Activated CD8-positive, alpha-beta T cell treated with anti-CD3 and anti-CD28 coated beads, Interleukin-2, amount 10 ng/mL, durations not matched to agents 7 days and 5 days (primary cell): ENCODE data around the gene JAG1. TPM values are rescaled to one million over a fixed set of nuclear protein-coding genes. Genes with fewer than 3 reads are reported as not detected.
"Not testable (repeated sequence)": the region's sequence is repeated elsewhere in the genome, so short reads cannot be mapped to it uniquely, and the experiment has no call there.

Experiments
- ATAC-seq: fragments of 150-1000 bp; cut with Tn5 transposase; one replicate; pipeline ENCODE4 v1.10.0; 2021; ENCODE audit warnings: moderate library complexity
- CTCF ChIA-PET: fragments of 350-600 bp; sonication (Branson Sonifier 250); formaldehyde crosslinking; loops from one replicate; lab custom pipeline; 2021; ENCODE audit warnings: antibody characterized with exemption; lab: Charles Lee
- POLR2A ChIA-PET: fragments of 350-600 bp; sonication (Branson Sonifier 250); formaldehyde crosslinking; loops from one replicate; lab custom pipeline; 2021; ENCODE audit warnings: antibody characterized with exemption; lab: Charles Lee
- DNase-seq: peaks from one replicate; pipeline ENCODE4 v3.0.0-alpha.2; 2020
- H3K27ac Mint-ChIP-seq: one replicate; pipeline ENCODE4 v1.8.0; 2021; ENCODE audit warnings: mild to moderate bottlenecking, mixed read lengths
- H3K27me3 Mint-ChIP-seq: one replicate; pipeline ENCODE4 v1.8.0; 2021; ENCODE audit warnings: low read depth, mixed read lengths
- H3K36me3 Mint-ChIP-seq: one replicate; pipeline ENCODE4 v1.8.0; 2021; ENCODE audit warnings: low read depth, mixed read lengths
- H3K4me1 Mint-ChIP-seq: one replicate; pipeline ENCODE4 v1.8.0; 2021; ENCODE audit warnings: low read depth, mixed read lengths
- H3K4me3 Mint-ChIP-seq: one replicate; pipeline ENCODE4 v1.8.0; 2021; ENCODE audit warnings: mild to moderate bottlenecking, mixed read lengths
- H3K9me3 Mint-ChIP-seq: one replicate; pipeline ENCODE4 v1.8.0; 2022; ENCODE audit warnings: mixed read lengths; ENCODE audit not compliant: insufficient read depth
- total RNA-seq, 2 experiments: library from RNA; stranded (reverse); gene quantifications; one replicate each; pipeline ENCODE4 v1.2.3, GENCODE V29; 2021

The JAG1 gene
- total RNA-seq, 2 experiments from 2014 or later = 0.16 to 0.34 TPM

- ChIA-PET POLR2A (no interaction called here), CTCF (no interaction called here)
- Mint-ChIP-seq H3K4me1 (no peaks in the 10 kb centered on the region), H3K27ac (no peak overlapping the region), H3K4me3 (no peak overlapping the region), H3K9me3 (no peaks in the 10 kb centered on the region), H3K36me3 (peaks cover 8% of the 10 kb centered on the region), H3K27me3 (no peaks in the 10 kb centered on the region)
- no peak for DNase-seq
- no peak for ATAC-seq
These were observed 59.9 kb downstream of the JAG1 start for GRCh38 chr20:10613911-10614310.

GRCh38 chr20:10613426-10613825 is 60.4 kb downstream of the JAG1 start:
- H3K4me1 Mint-ChIP-seq, H3K36me3 Mint-ChIP-seq, H3K4me3 Mint-ChIP-seq, H3K27ac Mint-ChIP-seq, ATAC-seq, H3K27me3 Mint-ChIP-seq, CTCF ChIA-PET, POLR2A ChIA-PET, DNase-seq, H3K9me3 Mint-ChIP-seq: not testable (repeated sequence)

GRCh38 chr20:10611357-10611756 is 62.4 kb downstream of the JAG1 start:
- CTCF ChIA-PET = interaction anchor here (1.4 kb wide), 1 partner anchor 34 kb away, joined by 3 read pairs; no protein-coding TSS in a partner anchor
- Mint-ChIP-seq H3K9me3 (no peaks in the 10 kb centered on the region), H3K27me3 (no peaks in the 10 kb centered on the region), H3K27ac (no peak overlapping the region), H3K4me1 (no peaks in the 10 kb centered on the region), H3K36me3 (peaks cover 8% of the 10 kb centered on the region), H3K4me3 (no peak overlapping the region)
- no peak for DNase-seq
- no peak for ATAC-seq
- POLR2A ChIA-PET = no interaction called here

GRCh38 chr20:10610251-10610650 is 63.5 kb downstream of the JAG1 start:
- no peak overlapping the region for H3K4me3 Mint-ChIP-seq
- POLR2A ChIA-PET = no interaction called here
- CTCF ChIA-PET = interaction anchor here (1.1 kb wide), 1 partner anchor 143 kb away, joined by 3 read pairs; no protein-coding TSS in a partner anchor
- H3K27me3 Mint-ChIP-seq = no peaks in the 10 kb centered on the region
- no peaks in the 10 kb centered on the region for H3K4me1 Mint-ChIP-seq
- H3K36me3 Mint-ChIP-seq = peaks cover 6% of the 10 kb centered on the region
- DNase-seq (no peak), ATAC-seq (no peak)
- H3K9me3 Mint-ChIP-seq = no peaks in the 10 kb centered on the region
- no peak overlapping the region for H3K27ac Mint-ChIP-seq

GRCh38 chr20:10609770-10610169 is 64.0 kb downstream of the JAG1 start:
- ATAC-seq (no peak), DNase-seq (no peak)
- no peaks in the 10 kb centered on the region for H3K27me3 Mint-ChIP-seq
- no peaks in the 10 kb centered on the region for H3K9me3 Mint-ChIP-seq
- H3K27ac Mint-ChIP-seq = no peak overlapping the region
- no peaks in the 10 kb centered on the region for H3K4me1 Mint-ChIP-seq
- POLR2A ChIA-PET = no interaction called here
- no peak overlapping the region for H3K4me3 Mint-ChIP-seq
- H3K36me3 Mint-ChIP-seq = peaks cover 3% of the 10 kb centered on the region
- CTCF ChIA-PET = interaction anchor here (1.1 kb wide), 1 partner anchor 9 kb away, joined by 3 read pairs; no protein-coding TSS in a partner anchor

DNA sequence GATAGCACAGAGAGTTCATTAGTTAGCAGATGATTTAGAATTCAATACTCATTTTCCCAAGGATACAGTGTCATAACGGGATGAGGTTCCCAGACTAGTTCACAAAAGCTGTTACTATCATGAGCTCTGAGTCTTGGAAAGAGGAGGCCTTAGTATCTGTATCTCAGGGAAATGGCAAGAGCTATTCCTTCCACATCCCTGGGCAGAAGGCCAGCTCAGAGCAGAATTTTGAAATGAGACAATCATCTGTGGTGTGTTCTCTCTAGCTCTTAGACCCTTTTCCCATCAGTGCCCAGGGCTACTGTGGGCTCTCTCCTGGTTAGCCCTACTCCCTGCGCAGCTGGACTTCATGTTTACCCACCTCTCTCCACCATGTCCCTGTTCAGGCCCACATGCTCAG is 64.5 kb downstream of the JAG1 start:
- H3K9me3 Mint-ChIP-seq = no peaks in the 10 kb centered on the region
- no peak for ATAC-seq
- no peaks in the 10 kb centered on the region for H3K27me3 Mint-ChIP-seq
- no peak for DNase-seq
- peaks cover 3% of the 10 kb centered on the region for H3K36me3 Mint-ChIP-seq
- no peaks in the 10 kb centered on the region for H3K4me1 Mint-ChIP-seq
- H3K4me3 Mint-ChIP-seq = no peak overlapping the region
- no peak overlapping the region for H3K27ac Mint-ChIP-seq
- ChIA-PET CTCF (interaction anchor here (1.1 to 1.2 kb wide), 2 partner anchors 9 to 631 kb away, joined by 3 read pairs; no protein-coding TSS in a partner anchor), POLR2A (no interaction called here)

DNA sequence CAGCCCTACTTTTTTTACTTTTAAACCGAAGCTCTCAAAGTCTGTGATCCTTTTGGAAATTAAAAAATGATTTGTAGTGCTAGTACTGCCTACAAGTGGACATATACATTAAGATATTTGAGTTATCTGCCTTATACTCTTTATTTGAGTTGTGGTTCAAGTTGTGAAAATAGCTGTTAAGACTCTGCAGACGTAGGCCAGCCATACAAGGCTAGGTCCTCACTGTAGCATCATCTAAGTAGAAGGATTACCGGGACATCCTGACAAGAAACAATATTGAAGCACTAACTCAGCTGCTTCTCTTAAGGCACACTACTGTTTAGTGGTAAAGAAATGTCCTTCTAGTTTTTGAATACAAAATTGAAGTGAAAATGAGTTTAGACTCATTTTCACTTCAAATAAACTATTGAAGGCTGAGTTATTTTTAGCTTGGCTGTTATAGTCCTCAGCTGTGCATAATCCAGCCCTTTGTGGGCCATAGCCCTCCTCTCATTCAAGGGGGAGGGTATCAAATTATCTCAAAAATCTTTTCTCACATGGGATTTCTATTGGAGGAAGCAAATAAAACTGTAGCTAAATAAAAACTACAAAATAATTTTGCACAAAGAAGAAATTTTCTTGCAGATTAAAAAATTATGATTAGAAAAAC is 68.1 kb downstream of the JAG1 start:
- ChIA-PET POLR2A (no interaction called here), CTCF (interaction anchor here (1.0 to 1.5 kb wide), 3 partner anchors 10 to 47 kb away, joined by 3 to 6 read pairs (median 3); no protein-coding TSS in a partner anchor)
- Mint-ChIP-seq H3K9me3 (no peaks in the 10 kb centered on the region), H3K4me3 (no peak overlapping the region), H3K27ac (no peak overlapping the region), H3K36me3 (peaks cover 11% of the 10 kb centered on the region), H3K4me1 (peaks cover 7% of the 10 kb centered on the region), H3K27me3 (no peaks in the 10 kb centered on the region)
- ATAC-seq = no peak
- DNase-seq = no peak

GRCh38 chr20:10604865-10605440 is 68.8 kb downstream of the JAG1 start:
- Mint-ChIP-seq H3K4me1 (peaks cover 7% of the 10 kb centered on the region), H3K4me3 (no peak overlapping the region), H3K27ac (no peak overlapping the region), H3K36me3 (peaks cover 11% of the 10 kb centered on the region), H3K27me3 (no peaks in the 10 kb centered on the region), H3K9me3 (no peaks in the 10 kb centered on the region)
- ChIA-PET POLR2A (no interaction called here), CTCF (interaction anchor here (1.4 to 1.5 kb wide), 2 partner anchors 9 to 11 kb away, joined by 3 to 6 read pairs; no protein-coding TSS in a partner anchor)
- ATAC-seq = no peak
- no peak for DNase-seq

DNA sequence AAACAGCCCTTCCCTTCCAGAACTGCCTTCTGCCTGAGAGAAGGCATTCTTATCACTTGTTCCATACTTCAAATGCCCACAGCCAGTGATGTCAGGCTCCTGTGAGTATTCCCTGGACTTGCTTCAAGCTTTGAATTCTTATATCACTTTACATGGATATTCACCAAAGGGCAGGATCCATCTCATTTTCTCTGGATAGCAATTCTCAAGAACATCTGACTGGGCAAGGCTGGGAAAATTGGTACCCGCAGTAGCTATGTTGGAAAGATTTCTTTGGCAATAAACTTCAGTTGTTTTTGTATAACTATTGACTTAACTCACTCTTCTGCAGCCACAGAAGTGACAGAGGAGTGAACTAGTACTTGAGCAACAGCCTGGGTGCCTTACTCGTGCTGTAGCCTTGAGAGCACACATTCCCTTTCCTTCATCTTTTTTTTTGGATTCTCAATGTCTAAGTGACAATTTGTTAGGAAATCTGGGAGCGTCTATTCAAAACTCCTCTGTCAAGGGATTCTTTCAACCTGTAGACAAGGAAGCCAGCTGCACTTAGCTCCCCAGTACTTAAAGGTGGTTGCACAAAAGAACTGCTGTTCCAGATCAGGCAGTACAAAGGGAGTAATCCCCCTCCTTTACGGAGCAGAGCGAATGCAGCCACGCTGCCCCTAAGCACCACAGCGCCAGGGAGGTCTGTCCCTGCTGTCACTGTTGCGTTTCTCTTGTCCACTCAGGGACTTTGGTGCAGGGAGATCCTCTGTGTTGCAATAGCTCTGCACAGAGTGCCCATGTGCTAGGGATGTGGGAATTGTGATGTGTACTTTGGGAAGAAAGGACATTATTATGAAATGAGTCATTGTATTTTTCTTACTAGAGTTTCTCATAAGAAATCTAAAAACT is 69.6 kb downstream of the JAG1 start:
- Mint-ChIP-seq H3K27ac (no peak overlapping the region), H3K4me3 (no peak overlapping the region), H3K4me1 (peaks cover 7% of the 10 kb centered on the region), H3K27me3 (no peaks in the 10 kb centered on the region), H3K9me3 (no peaks in the 10 kb centered on the region), H3K36me3 (peaks cover 11% of the 10 kb centered on the region)
- DNase-seq (no peak), ATAC-seq (no peak)
- POLR2A ChIA-PET = no interaction called here
- CTCF ChIA-PET = interaction anchor here (1.1 to 1.4 kb wide), 2 partner anchors 11 to 39 kb away, joined by 3 read pairs; no protein-coding TSS in a partner anchor

DNA sequence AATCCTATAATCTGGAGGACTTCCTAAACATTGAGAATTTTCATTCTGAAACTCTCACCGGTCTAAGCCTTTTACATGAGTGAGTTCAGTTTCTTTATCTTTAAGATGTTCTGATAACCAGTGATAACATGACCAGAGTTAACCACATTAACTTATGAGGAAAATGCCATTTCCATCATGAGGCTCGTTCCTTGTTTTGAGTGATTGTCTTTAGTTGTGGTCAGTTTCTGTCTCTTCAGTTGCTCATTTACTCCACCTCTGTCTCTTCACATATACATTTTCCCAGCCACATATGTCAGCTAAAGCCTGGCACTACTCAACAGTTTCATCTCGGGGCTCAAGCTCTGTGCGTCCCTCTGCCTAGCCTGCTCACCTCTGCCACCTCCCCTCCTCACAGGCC is 70.4 kb downstream of the JAG1 start:
- ChIA-PET CTCF (interaction anchor here (1.1 to 1.4 kb wide), 2 partner anchors 11 to 38 kb away, joined by 3 read pairs; no protein-coding TSS in a partner anchor), POLR2A (no interaction called here)
- H3K27ac Mint-ChIP-seq = peak overlapping the region; percentile 58
- no peaks in the 10 kb centered on the region for H3K27me3 Mint-ChIP-seq
- peaks cover 11% of the 10 kb centered on the region for H3K36me3 Mint-ChIP-seq
- no peak overlapping the region for H3K4me3 Mint-ChIP-seq
- no peaks in the 10 kb centered on the region for H3K9me3 Mint-ChIP-seq
- H3K4me1 Mint-ChIP-seq = peaks cover 10% of the 10 kb centered on the region
- no peak for ATAC-seq
- no peak for DNase-seq

GRCh38 chr20:10602221-10602871 is 71.5 kb downstream of the JAG1 start:
- no peaks in the 10 kb centered on the region for H3K9me3 Mint-ChIP-seq
- H3K27me3 Mint-ChIP-seq = no peaks in the 10 kb centered on the region
- ChIA-PET POLR2A (no interaction called here), CTCF (interaction anchor here (0.6 kb wide), 1 partner anchor 929 kb away, joined by 3 read pairs; no protein-coding TSS in a partner anchor)
- H3K4me1 Mint-ChIP-seq = peaks cover 10% of the 10 kb centered on the region
- DNase-seq (no peak), ATAC-seq (no peak)
- peaks cover 11% of the 10 kb centered on the region for H3K36me3 Mint-ChIP-seq
- no peak overlapping the region for H3K4me3 Mint-ChIP-seq
- H3K27ac Mint-ChIP-seq = no peak overlapping the region
